A549 (cell line): ENCODE data around the gene ELN. TPM values are rescaled to one million over a fixed set of nuclear protein-coding genes. Genes with fewer than 3 reads are reported as not detected.

Source experiments
- ATAC-seq, 2 experiments: fragments of 200-7000 bp in 1 of 2; fragments of >200 bp in 1 of 2; cut with Nextera tagmentation in 1 of 2; cut with Tn5 transposase in 1 of 2; 3 replicates each; pipeline versions ENCODE4 v1.8.0 to v1.9.1; 2018 to 2020; ENCODE audit warnings: mild to moderate bottlenecking in 1 of 2, moderate library complexity in 1 of 2
- CTCF ChIA-PET: fragments of 300-600 bp; sonication (Branson Sonifier 250); formaldehyde crosslinking; extraction: SDS; loops from one replicate; lab custom pipeline; 2021; ENCODE audit warnings: antibody characterized with exemption, inconsistent platforms; lab: Yijun Ruan, JAX
- POLR2A ChIA-PET: fragments of 350-600 bp; formaldehyde crosslinking; extraction: SDS; loops from one replicate; lab custom pipeline; 2021; ENCODE audit warnings: antibody characterized with exemption, inconsistent platforms; lab: Yijun Ruan, JAX
- DNase-seq, 2 experiments: peaks; one replicate each; pipeline versions ENCODE4 v3.0.0 to v3.0.0-alpha.2; 2011 to 2016; ENCODE audit warnings: low read depth in 1 of 2, low spot score in 1 of 2
- FAIRE-seq: peaks from 2 replicates; lab custom pipeline; 2011; peaks lifted over from hg19 to GRCh38; lab: Jason Lieb, UNC
- H3K27ac ChIP-seq, 2 experiments: fragments of >200 bp; sonication (Bioruptor Twin); formaldehyde crosslinking; 3 replicates each; pipeline ENCODE4 v1.5.1; 2016 to 2017
- H3K4me1 ChIP-seq: fragments of >200 bp; sonication (Bioruptor Twin); formaldehyde crosslinking; 3 replicates; pipeline ENCODE4 v1.6.1; 2016
- H3K4me2 ChIP-seq: fragments of >200 bp; sonication (Bioruptor Twin); formaldehyde crosslinking; 3 replicates; pipeline ENCODE4 v1.6.1; 2016
- H3K4me3 ChIP-seq: fragments of >200 bp; sonication (Bioruptor Twin); formaldehyde crosslinking; 3 replicates; pipeline ENCODE4 v1.5.1; 2016
- H3K9me3 ChIP-seq: fragments of >200 bp; sonication (Bioruptor Twin); formaldehyde crosslinking; 3 replicates; pipeline ENCODE4 v1.6.1; 2016
- BHLHE40 ChIP-seq: IDR thresholded peaks from 2 replicates; pipeline ENCODE4 v1.6.1; 2012; ENCODE audit warnings: low read depth, low read length, inconsistent platforms
- CHD2 ChIP-seq: fragments of 150-350 bp; IDR thresholded peaks from 2 replicates; pipeline ENCODE4 v1.6.1; 2014; ENCODE audit warnings: low read length; ENCODE audit not compliant: partially characterized antibody
- CHD4 ChIP-seq: fragments of 200-600 bp; sonication (generic); IDR thresholded peaks from 2 replicates; pipeline ENCODE4 v1.6.1; 2016; ENCODE audit warnings: antibody characterized with exemption, mild to moderate bottlenecking, borderline replicate concordance
- EHF ChIP-seq: fragments of 250-450 bp; sonication (Bioruptor Pico); IDR thresholded peaks from 2 replicates; pipeline ENCODE4 v1.5.0; 2020; ENCODE audit warnings: mild to moderate bottlenecking
- FOXS1 ChIP-seq: fragments of 250-450 bp; sonication (Bioruptor Pico); IDR thresholded peaks from 2 replicates; pipeline ENCODE4 v1.5.0; 2020; ENCODE audit warnings: mild to moderate bottlenecking, moderate library complexity
- KDM1A ChIP-seq: fragments of 200-600 bp; sonication (generic); IDR thresholded peaks from 2 replicates; pipeline ENCODE4 v1.6.1; 2016; ENCODE audit warnings: low read depth, mild to moderate bottlenecking
- MAFK ChIP-seq: fragments of 450-650 bp; IDR thresholded peaks from 2 replicates; pipeline ENCODE4 v1.6.1; 2014; ENCODE audit not compliant: partially characterized antibody
- MAZ ChIP-seq: fragments of 150-350 bp; IDR thresholded peaks from 2 replicates; pipeline ENCODE4 v1.6.1; 2014; ENCODE audit warnings: antibody characterized with exemption, low read depth, low read length, borderline replicate concordance
- NFE2L2 ChIP-seq: fragments of 150-350 bp; conservative IDR thresholded peaks from 2 replicates; pipeline ENCODE4 v1.6.1; 2014; ENCODE audit warnings: low read length
- NPAS2 ChIP-seq: fragments of 250-450 bp; sonication (Bioruptor Pico); IDR thresholded peaks from 2 replicates; pipeline ENCODE4 v1.8.0; 2022; ENCODE audit warnings: mild to moderate bottlenecking, moderate library complexity, borderline replicate concordance
- POLR2AphosphoS2 ChIP-seq: conservative IDR thresholded peaks from 2 replicates; pipeline ENCODE4 v1.6.1; 2012; ENCODE audit warnings: low read length, improper control_type of control experiment, inconsistent platforms
- RARB ChIP-seq: fragments of 250-450 bp; sonication (Bioruptor Pico); IDR thresholded peaks from 2 replicates; pipeline ENCODE4 v1.8.0; 2021; ENCODE audit warnings: mild to moderate bottlenecking, moderate library complexity
- SREBF2 ChIP-seq: fragments of 450-650 bp; IDR thresholded peaks from 2 replicates; pipeline ENCODE4 v1.6.1; 2014; ENCODE audit warnings: mild to moderate bottlenecking, moderate library complexity
- TFCP2L1 ChIP-seq: fragments of 250-450 bp; sonication (Bioruptor Pico); IDR thresholded peaks from 2 replicates; pipeline ENCODE4 v1.5.0; 2021; ENCODE audit warnings: mild to moderate bottlenecking
- TP53 ChIP-seq: fragments of 250-450 bp; sonication (Bioruptor Pico); IDR thresholded peaks from 2 replicates; pipeline ENCODE4 v1.5.0; 2021; ENCODE audit warnings: mild to moderate bottlenecking, moderate library complexity
- ZC3H11A ChIP-seq: fragments of 450-650 bp; IDR thresholded peaks from 2 replicates; pipeline ENCODE4 v1.6.1; 2014; ENCODE audit warnings: antibody characterized with exemption, mild to moderate bottlenecking
- ZFP36 ChIP-seq: fragments of 450-650 bp; IDR thresholded peaks from 2 replicates; pipeline ENCODE4 v1.6.1; 2014; ENCODE audit warnings: borderline replicate concordance; ENCODE audit not compliant: partially characterized antibody
- ZNF302 ChIP-seq: fragments of 250-450 bp; sonication (Bioruptor Pico); IDR thresholded peaks from 2 replicates; pipeline ENCODE4 v1.9.0; 2021; ENCODE audit warnings: inconsistent platforms, mild to moderate bottlenecking, moderate library complexity
- ZSCAN20 ChIP-seq: fragments of 250-450 bp; sonication (Bioruptor Pico); IDR thresholded peaks from 2 replicates; pipeline ENCODE4 v1.8.0; 2022; ENCODE audit warnings: mild to moderate bottlenecking, moderate library complexity
- WGBS: methylation state at CpG from one replicate; pipeline ENCODE4 v1.1.6; 2017; ENCODE audit errors: missing lambda C conversion rate; 5-methylcytosine and 5-hydroxymethylcytosine counted together
- polyA plus RNA-seq, 4 experiments: library from polyadenylated mRNA; depleted of rRNA in 3 of 4; stranded (reverse); fragments of >200 nt; fragmentation: RNase III in 1 of 4; extraction: RNeasy Plus Mini Kit Qiagen cat#74134 plus additional on column Dnase treatment in 1 of 4; gene quantifications; 2 replicates in 3 of 4; 3 replicates in 1 of 4; pipeline ENCODE4 v1.2.3, GENCODE V29; 2011 to 2017
- TF ChIP-seq, protein P1 (sequence below): fragments of >200 bp; sonication (Bioruptor Twin); formaldehyde crosslinking; IDR thresholded peaks from 3 replicates; pipeline ENCODE4 v1.6.1; 2016
- TF ChIP-seq, protein P2 (sequence below): fragments of 450-650 bp; IDR thresholded peaks from 2 replicates; pipeline ENCODE4 v1.6.1; 2014; ENCODE audit warnings: antibody characterized with exemption
- TF ChIP-seq, protein P3 (sequence below): fragments of 150-350 bp; IDR thresholded peaks from 2 replicates; pipeline ENCODE4 v1.6.1; 2014; ENCODE audit warnings: low read depth, mild to moderate bottlenecking, low read length
- TF ChIP-seq, protein P4 (sequence below): IDR thresholded peaks from 2 replicates; pipeline ENCODE4 v1.6.1; 2012; ENCODE audit warnings: low read depth, borderline replicate concordance

ELN gene
- polyA plus RNA-seq, 2 of the 4 experiments (the other 2 are of a cell fraction): 0.09 to 0.16 TPM

DNA sequence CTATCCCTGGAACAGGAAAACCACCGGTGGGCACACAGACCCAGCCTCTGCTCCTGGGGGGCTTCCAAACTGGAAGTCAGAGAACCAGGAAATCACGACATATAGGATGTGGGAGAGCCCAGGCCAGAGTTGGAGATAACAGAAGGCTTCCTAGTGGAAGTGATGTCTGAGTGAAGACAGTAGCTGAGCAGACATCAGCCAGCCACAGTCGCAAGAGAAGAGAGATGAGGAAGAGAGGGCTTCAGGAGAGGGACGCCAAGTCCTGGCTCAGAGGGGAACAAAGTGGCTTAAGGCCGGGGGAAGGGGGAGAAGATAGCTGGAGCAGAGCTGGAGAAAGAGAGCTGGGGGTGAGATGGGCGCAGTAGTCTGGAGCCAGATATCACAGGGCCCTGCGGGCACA lies 30.9 kb upstream of the ELN start:
- CTCF ChIA-PET: interaction anchor here (1.0 to 2.4 kb wide), 3 partner anchors 11 to 30 kb away, joined by 3 to 9 read pairs (median 5); no protein-coding TSS in a partner anchor
- Histone ChIP-seq H3K4me2 (no peak overlapping the region), H3K27ac (no peak overlapping the region), H3K9me3 (peaks cover 14% of the 10 kb centered on the region), H3K4me3 (no peak overlapping the region), H3K4me1 (0 out of 3 replicates have a peak, but pooled peaks cover under 1% of the 10 kb centered on the region)
- WGBS: 55% methylated on average over 7 of the region's 7 CpGs
- DNase-seq: no peak
- no peak for ATAC-seq
- TF ChIP-seq, protein P1, sequence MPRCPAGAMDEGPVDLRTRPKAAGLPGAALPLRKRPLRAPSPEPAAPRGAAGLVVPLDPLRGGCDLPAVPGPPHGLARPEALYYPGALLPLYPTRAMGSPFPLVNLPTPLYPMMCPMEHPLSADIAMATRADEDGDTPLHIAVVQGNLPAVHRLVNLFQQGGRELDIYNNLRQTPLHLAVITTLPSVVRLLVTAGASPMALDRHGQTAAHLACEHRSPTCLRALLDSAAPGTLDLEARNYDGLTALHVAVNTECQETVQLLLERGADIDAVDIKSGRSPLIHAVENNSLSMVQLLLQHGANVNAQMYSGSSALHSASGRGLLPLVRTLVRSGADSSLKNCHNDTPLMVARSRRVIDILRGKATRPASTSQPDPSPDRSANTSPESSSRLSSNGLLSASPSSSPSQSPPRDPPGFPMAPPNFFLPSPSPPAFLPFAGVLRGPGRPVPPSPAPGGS: no peak
- no peak for TF ChIP-seq RARB (CRISPR knock-in tag)
- TF ChIP-seq POLR2AphosphoS2: no peak
- no peak for TF ChIP-seq NPAS2 (CRISPR knock-in tag)
- no peak for TF ChIP-seq CHD2
- no peak for TF ChIP-seq NFE2L2
- TF ChIP-seq, protein P2, sequence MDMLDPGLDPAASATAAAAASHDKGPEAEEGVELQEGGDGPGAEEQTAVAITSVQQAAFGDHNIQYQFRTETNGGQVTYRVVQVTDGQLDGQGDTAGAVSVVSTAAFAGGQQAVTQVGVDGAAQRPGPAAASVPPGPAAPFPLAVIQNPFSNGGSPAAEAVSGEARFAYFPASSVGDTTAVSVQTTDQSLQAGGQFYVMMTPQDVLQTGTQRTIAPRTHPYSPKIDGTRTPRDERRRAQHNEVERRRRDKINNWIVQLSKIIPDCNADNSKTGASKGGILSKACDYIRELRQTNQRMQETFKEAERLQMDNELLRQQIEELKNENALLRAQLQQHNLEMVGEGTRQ: no peak
- no peak for TF ChIP-seq EHF (CRISPR knock-in tag)
- no peak for TF ChIP-seq CHD4
- TF ChIP-seq ZSCAN20 (CRISPR knock-in tag): no peak
- TF ChIP-seq, protein P3, sequence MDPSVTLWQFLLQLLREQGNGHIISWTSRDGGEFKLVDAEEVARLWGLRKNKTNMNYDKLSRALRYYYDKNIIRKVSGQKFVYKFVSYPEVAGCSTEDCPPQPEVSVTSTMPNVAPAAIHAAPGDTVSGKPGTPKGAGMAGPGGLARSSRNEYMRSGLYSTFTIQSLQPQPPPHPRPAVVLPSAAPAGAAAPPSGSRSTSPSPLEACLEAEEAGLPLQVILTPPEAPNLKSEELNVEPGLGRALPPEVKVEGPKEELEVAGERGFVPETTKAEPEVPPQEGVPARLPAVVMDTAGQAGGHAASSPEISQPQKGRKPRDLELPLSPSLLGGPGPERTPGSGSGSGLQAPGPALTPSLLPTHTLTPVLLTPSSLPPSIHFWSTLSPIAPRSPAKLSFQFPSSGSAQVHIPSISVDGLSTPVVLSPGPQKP: no peak
- no peak for TF ChIP-seq KDM1A
- TF ChIP-seq BHLHE40: no peak
- no peak for TF ChIP-seq MAZ
- no peak for TF ChIP-seq TP53 (CRISPR knock-in tag)
- no peak for FAIRE-seq
- POLR2A ChIA-PET: no interaction called here

DNA sequence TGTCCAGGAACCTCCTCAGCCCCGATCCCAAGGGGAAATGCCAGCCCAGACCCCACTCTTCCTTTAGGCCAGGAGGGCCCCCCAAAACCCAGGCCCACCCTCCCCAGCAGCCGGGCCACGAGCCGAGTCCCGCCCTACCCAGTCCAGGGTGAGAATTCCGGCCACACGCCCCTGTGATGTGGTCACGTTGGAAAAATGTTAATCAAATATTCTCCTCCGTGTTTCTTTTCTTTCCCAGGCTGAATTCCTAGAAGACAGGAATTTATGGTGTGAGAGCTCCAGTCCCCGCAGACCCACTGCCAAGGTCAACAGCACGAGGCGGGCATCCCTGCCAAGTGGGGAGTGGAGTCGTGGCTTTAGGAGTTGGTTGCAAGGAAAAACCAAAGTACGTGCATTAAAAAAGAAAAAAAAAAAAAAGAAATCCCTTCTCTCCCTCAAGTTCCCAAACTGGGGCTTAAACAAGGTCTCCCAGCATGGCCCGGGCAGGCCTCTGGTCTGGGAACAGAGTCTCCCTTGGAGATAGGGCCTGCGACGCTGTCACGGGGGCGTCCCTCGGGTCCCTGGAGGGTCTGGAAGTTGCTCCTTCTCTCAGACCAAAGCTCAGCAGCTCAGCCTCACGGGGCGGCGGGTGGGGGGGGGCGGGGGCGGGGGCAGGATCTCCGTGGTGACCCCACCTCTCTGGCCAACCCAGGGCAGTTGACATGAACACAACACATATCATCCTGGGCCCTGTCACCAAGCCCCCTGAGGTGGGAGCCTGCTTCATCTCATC lies 28.1 kb upstream of the ELN start:
- Histone ChIP-seq H3K4me2 (no peak overlapping the region), H3K4me1 (peaks cover 16% of the 10 kb centered on the region), H3K4me3 (no peak overlapping the region), H3K27ac (peak overlapping the region in 1 of 2 experiments; percentile 41; a peak in 2 of 6 replicates), H3K9me3 (peaks cover 14% of the 10 kb centered on the region)
- ChIA-PET POLR2A (no interaction called here), CTCF (interaction anchor here (0.9 to 2.0 kb wide), 5 partner anchors 14 to 134 kb away, joined by 3 to 5 read pairs (median 4); no protein-coding TSS in a partner anchor)
- TF ChIP-seq FOXS1 (CRISPR knock-in tag): no peak
- TF ChIP-seq ZC3H11A: no peak
- TF ChIP-seq SREBF2: no peak
- no peak for TF ChIP-seq MAFK
- TF ChIP-seq TFCP2L1 (CRISPR knock-in tag): no peak
- TF ChIP-seq, protein P4, sequence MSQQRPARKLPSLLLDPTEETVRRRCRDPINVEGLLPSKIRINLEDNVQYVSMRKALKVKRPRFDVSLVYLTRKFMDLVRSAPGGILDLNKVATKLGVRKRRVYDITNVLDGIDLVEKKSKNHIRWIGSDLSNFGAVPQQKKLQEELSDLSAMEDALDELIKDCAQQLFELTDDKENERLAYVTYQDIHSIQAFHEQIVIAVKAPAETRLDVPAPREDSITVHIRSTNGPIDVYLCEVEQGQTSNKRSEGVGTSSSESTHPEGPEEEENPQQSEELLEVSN: no peak
- no peak for TF ChIP-seq ZNF302 (CRISPR knock-in tag)
- TF ChIP-seq ZFP36: no peak
- FAIRE-seq: no peak
- DNase-seq: no peak
- ATAC-seq: no peak
- 64% methylated on average over 20 of the region's 26 CpGs for WGBS
